ENCODE data around the gene SLC26A6.

Gene SLC26A6

GRCh38 chr3:48624767-48625166 is 10.5 kb downstream of the SLC26A6 start:
- H3K4me3 ChIP-seq (ENCODE audit: low read depth, low read length) = no peak overlapping the region
- no peak for DNase-seq (ENCODE audit: low read depth)
- no peak for TF ChIP-seq CTCF (IDR thresholded peaks at IDR 0.05; ENCODE audit: low read depth, low read length, missing control alignments)

- no peak for TF ChIP-seq CTCF (IDR thresholded peaks at IDR 0.05; ENCODE audit: low read depth, low read length, missing control alignments)
- no peak overlapping the region for H3K4me3 ChIP-seq (ENCODE audit: low read depth, low read length)
- no peak for DNase-seq (ENCODE audit: low read depth)
These were observed 11.3 kb downstream of the SLC26A6 start for GRCh38 chr3:48623851-48624547.

- no peak for TF ChIP-seq CTCF (IDR thresholded peaks at IDR 0.05; ENCODE audit: low read depth, low read length, missing control alignments)
- no peak for DNase-seq (ENCODE audit: low read depth)
- no peak within 1 kb of the TSS for H3K4me3 ChIP-seq (ENCODE audit: low read depth, low read length)
These were observed 13.8 kb downstream of the SLC26A6 start, which contains the start of gene TMEM89 for GRCh38 chr3:48621461-48621869. Gene TMEM89, minus strand, starts transcription at chr3:48621769. Its CDS starts 13 bp downstream, at chr3:48621756.

GRCh38 chr3:48619541-48620524 is 15.4 kb downstream of the SLC26A6 start:
- no peak for TF ChIP-seq CTCF (IDR thresholded peaks at IDR 0.05; ENCODE audit: low read depth, low read length, missing control alignments)
- DNase-seq (ENCODE audit: low read depth) = no peak
- H3K4me3 ChIP-seq (ENCODE audit: low read depth, low read length) = no peak overlapping the region

GRCh38 chr3:48617559-48617958 is 17.7 kb downstream of the SLC26A6 start:
- no peak overlapping the region for H3K4me3 ChIP-seq (ENCODE audit: low read depth, low read length)
- no peak for TF ChIP-seq CTCF (IDR thresholded peaks at IDR 0.05; ENCODE audit: low read depth, low read length, missing control alignments)

GRCh38 chr3:48614044-48614443 is 21.2 kb downstream of the SLC26A6 start:
- no peak overlapping the region for H3K4me3 ChIP-seq (ENCODE audit: low read depth, low read length)
- no peak for TF ChIP-seq CTCF (IDR thresholded peaks at IDR 0.05; ENCODE audit: low read depth, low read length, missing control alignments)
- no peak for DNase-seq (ENCODE audit: low read depth)

More at GRCh38 chr3:48617559-48617958, 17.7 kb downstream of the SLC26A6 start:
- no peak for DNase-seq (ENCODE audit: low read depth)

Data from GM12864 (cell line).